Upper lobe of left lung (tissue), 4 donors: ENCODE measurements around the gene PLXNB2.

ENCODE experiments used
- CTCF ChIP-seq, 6 experiments: fragments of 450-650 bp in 4 of 6; fragments of 200-600 bp in 2 of 6; sonication (generic) in 2 of 6; IDR thresholded peaks; one replicate each; pipeline ENCODE4 v1.5.1; 2016 to 2019; ENCODE audit warnings: antibody characterized with exemption in 6 of 6
- POLR2AphosphoS5 ChIP-seq, 2 donors: sonication (generic); formaldehyde crosslinking; IDR thresholded peaks; one replicate each; pipeline ENCODE4 v1.5.1; 2017; ENCODE audit warnings: antibody characterized with exemption in 2 of 2

- TF ChIP-seq CTCF (IDR thresholded peaks at IDR 0.05) (no peak), POLR2AphosphoS5 (IDR thresholded peaks at IDR 0.05) (no peak)
These were observed 54.2 kb downstream of the PLXNB2 start for GRCh38 chr22:50253046-50253915.
